ENCODE measurements around the gene SLC39A11. TPM values are rescaled to one million over a fixed set of nuclear protein-coding genes. Genes with fewer than 3 reads are reported as not detected.
A peak's percentile ranks its signal among the peaks of the same experiment; 100 is the strongest.

Gene SLC39A11
- total and polyA plus RNA-seq, 2 of the 13 experiments (the other 11 are each of a cell fraction or from before 2014, with no cell fraction given), result 17.2 to 31.5 TPM

GRCh38 chr17:72683506-72684404 lies 408.7 kb downstream of the SLC39A11 start (continued):
- TF ChIP-seq, protein P1, sequence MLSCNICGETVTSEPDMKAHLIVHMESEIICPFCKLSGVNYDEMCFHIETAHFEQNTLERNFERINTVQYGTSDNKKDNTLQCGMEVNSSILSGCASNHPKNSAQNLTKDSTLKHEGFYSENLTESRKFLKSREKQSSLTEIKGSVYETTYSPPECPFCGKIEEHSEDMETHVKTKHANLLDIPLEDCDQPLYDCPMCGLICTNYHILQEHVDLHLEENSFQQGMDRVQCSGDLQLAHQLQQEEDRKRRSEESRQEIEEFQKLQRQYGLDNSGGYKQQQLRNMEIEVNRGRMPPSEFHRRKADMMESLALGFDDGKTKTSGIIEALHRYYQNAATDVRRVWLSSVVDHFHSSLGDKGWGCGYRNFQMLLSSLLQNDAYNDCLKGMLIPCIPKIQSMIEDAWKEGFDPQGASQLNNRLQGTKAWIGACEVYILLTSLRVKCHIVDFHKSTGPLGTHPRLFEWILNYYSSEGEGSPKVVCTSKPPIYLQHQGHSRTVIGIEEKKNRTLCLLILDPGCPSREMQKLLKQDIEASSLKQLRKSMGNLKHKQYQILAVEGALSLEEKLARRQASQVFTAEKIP (CRISPR knock-in tag; IDR thresholded peaks at IDR 0.05; ENCODE audit: borderline replicate concordance), result no peak
- TF ChIP-seq ARID2 (CRISPR knock-in tag; IDR thresholded peaks at IDR 0.05; ENCODE audit: borderline replicate concordance) (peak; percentile 35; the same call in 1 of the 2 replicates), ONECUT2 (CRISPR knock-in tag; IDR thresholded peaks at IDR 0.05) (no peak), ZNF569 (CRISPR knock-in tag; IDR thresholded peaks at IDR 0.05; ENCODE audit: borderline replicate concordance) (no peak), SRSF4 (IDR thresholded peaks at IDR 0.05; ENCODE audit: low read depth, low read length, poor library complexity, severe bottlenecking) (no peak), ZBTB4 (CRISPR knock-in tag; IDR thresholded peaks at IDR 0.05; ENCODE audit: borderline replicate concordance) (0 out of 2 replicates have a peak, but pooled peaks have one; percentile 15), ARHGAP35 (CRISPR knock-in tag; IDR thresholded peaks at IDR 0.05; ENCODE audit: borderline replicate concordance) (no peak), JDP2 (CRISPR knock-in tag; IDR thresholded peaks at IDR 0.05; ENCODE audit: borderline replicate concordance) (no peak), DMAP1 (CRISPR knock-in tag; IDR thresholded peaks at IDR 0.05) (no peak; the same call in 1 of the 2 replicates), ZNF468 (CRISPR knock-in tag; IDR thresholded peaks at IDR 0.05) (no peak), ZNF749 (CRISPR knock-in tag; IDR thresholded peaks at IDR 0.05; ENCODE audit: borderline replicate concordance) (no peak; the same call in 1 of the 2 replicates), ISL2 (CRISPR knock-in tag; IDR thresholded peaks at IDR 0.05) (peak; percentile 92), MAZ (IDR thresholded peaks at IDR 0.05; ENCODE audit: borderline replicate concordance, low read depth, low read length) (peak; percentile 73; the same call in 1 of the 2 replicates), MAZ (CRISPR knock-in tag; IDR thresholded peaks at IDR 0.05; ENCODE audit: low read depth) (peak; percentile 83), PRDM4 (CRISPR knock-in tag; IDR thresholded peaks at IDR 0.05; ENCODE audit: borderline replicate concordance) (no peak), THAP11 (CRISPR knock-in tag; IDR thresholded peaks at IDR 0.05) (peak; percentile 68), FOXK1 (CRISPR knock-in tag; IDR thresholded peaks at IDR 0.05; ENCODE audit: borderline replicate concordance, low read depth) (peak; percentile 19; the same call in 1 of the 2 replicates), ZNF430 (CRISPR knock-in tag; IDR thresholded peaks at IDR 0.05) (peak; percentile 56; the same call in 1 of the 2 replicates)
- TF ChIP-seq, protein P2, sequence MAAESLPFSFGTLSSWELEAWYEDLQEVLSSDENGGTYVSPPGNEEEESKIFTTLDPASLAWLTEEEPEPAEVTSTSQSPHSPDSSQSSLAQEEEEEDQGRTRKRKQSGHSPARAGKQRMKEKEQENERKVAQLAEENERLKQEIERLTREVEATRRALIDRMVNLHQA (CRISPR knock-in tag; IDR thresholded peaks at IDR 0.05), result no peak

All from HepG2 (cell line).